Large intestine (tissue), 3 donors: ENCODE results near the gene PROM2. TPM values are rescaled to one million over a fixed set of nuclear protein-coding genes. Genes with fewer than 3 reads are reported as not detected.
A peak's percentile ranks its signal among the peaks of the same experiment; 100 is the strongest.

Source experiments
- DNase-seq, 2 donors: peaks; one replicate each; pipeline versions ENCODE4 v3.0.0 to v3.0.0-alpha.2; 2013
- H3K27ac ChIP-seq: one replicate; pipeline ENCODE4 v1.5.1; 2013; ENCODE audit warnings: low read length
- H3K27me3 ChIP-seq: 2 replicates; pipeline ENCODE4 v1.6.1; 2013; ENCODE audit warnings: low read length; ENCODE audit not compliant: control insufficient read depth, insufficient read depth
- H3K36me3 ChIP-seq: 2 replicates; pipeline ENCODE4 v1.6.1; 2013; ENCODE audit warnings: low read length; ENCODE audit not compliant: control insufficient read depth, insufficient read depth
- H3K4me1 ChIP-seq: one replicate; pipeline ENCODE4 v1.6.1; 2013; ENCODE audit warnings: low read length; ENCODE audit not compliant: control insufficient read depth, insufficient read depth
- H3K4me3 ChIP-seq: one replicate; pipeline ENCODE4 v1.5.1; 2013; ENCODE audit warnings: low read length
- H3K9me3 ChIP-seq: one replicate; pipeline ENCODE4 v1.6.1; 2013; ENCODE audit warnings: mild to moderate bottlenecking, low read depth, low read length, moderate library complexity; ENCODE audit not compliant: control insufficient read depth
- WGBS: methylation state at CpG from one replicate; pipeline ENCODE4 v1.1.5; 2013; ENCODE audit warnings: low lambda C conversion rate; ENCODE audit not compliant: insufficient coverage; 5-methylcytosine and 5-hydroxymethylcytosine counted together
- polyA plus RNA-seq: library from polyadenylated mRNA; unstranded; fragments of 120-200 nt; gene quantifications from one replicate; pipeline ENCODE4 v1.2.1, GENCODE V29; 2013

Gene PROM2
- polyA plus RNA-seq, 1 donor, result 2.0 TPM

DNA sequence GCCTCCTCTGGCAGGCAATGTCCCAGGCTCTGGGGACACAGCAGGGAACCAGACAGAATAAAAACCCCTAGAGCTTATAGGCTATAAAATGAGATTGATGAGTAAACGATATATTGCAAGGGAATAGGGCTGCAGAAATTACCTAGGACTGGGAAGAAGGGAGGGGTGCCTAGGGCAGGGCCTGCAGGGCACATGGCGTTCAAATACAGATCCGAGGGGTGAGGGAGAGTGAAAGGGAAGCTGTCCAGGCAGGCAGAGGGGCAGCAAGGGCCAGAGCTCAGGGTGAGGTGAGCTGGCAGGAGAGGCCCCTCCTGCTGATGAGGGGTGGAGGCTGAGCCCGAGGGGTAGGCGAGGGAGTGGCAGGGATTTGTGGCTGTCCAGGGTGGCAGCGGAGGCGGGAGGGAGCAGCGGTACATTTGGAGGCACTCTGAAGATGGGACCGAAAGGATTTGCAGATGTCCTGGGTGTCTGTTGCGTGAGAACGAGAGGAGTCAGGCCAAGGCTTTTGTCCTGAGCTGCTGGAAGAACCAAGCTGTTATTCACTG is 56.6 kb downstream of the PROM2 start:
- H3K9me3 ChIP-seq, result no peaks in the 10 kb centered on the region
- no peak overlapping the region for H3K27ac ChIP-seq
- no peak overlapping the region for H3K4me3 ChIP-seq
- H3K4me1 ChIP-seq, result no peaks in the 10 kb centered on the region
- peaks cover 5% of the 10 kb centered on the region for H3K27me3 ChIP-seq
- WGBS, result 60% methylated on average over 1 of the region's 11 CpGs
- no peak for DNase-seq
- H3K36me3 ChIP-seq, result no peaks in the 10 kb centered on the region

DNA sequence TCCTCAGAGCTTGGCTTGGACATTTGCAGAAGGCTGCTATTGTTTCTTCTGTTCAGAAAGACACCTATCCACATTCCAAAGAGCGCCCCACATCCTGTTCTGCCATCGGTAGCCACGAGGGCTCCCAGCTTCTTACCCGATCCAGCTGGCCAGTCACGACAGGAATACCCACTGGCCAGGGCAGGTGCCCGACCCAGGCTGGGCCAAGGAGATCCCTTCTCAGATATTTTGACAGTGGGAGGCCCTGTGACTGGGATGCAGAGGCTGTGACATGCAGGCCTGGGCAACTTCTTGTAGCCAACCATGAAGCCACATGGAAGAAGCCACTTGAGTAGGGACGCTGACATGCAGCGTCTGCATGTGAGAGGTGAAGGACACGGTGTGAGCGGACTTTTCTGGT is 57.4 kb downstream of the PROM2 start:
- no peak overlapping the region for H3K4me3 ChIP-seq
- peaks cover 6% of the 10 kb centered on the region for H3K27me3 ChIP-seq
- H3K4me1 ChIP-seq, result no peaks in the 10 kb centered on the region
- H3K9me3 ChIP-seq, result no peaks in the 10 kb centered on the region
- no CpG with 5 or more reads among the region's 10 CpGs for WGBS
- DNase-seq, result no peak
- no peak overlapping the region for H3K27ac ChIP-seq
- no peaks in the 10 kb centered on the region for H3K36me3 ChIP-seq

DNA sequence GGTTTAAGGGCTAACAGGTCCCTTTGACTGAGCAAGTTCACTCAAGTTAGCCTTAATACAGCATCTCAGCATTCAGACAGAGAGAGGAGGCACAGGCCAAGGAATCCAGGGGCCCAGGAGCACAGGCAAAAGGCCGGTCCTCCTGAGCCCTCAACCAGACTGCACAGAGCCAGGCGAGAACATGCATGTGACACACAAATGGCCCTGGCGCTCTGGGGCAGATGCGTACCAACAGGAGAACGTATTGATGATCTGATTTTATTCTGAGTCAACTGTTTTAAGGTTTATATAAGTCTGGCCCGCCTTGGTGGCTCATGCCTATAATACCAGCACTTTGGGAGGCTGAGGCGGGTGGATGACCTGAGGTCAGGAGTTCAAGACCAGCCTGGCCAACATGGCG is 57.8 kb downstream of the PROM2 start:
- Histone ChIP-seq H3K36me3 (no peaks in the 10 kb centered on the region), H3K9me3 (no peaks in the 10 kb centered on the region), H3K4me1 (no peaks in the 10 kb centered on the region), H3K27ac (no peak overlapping the region), H3K27me3 (peaks cover 9% of the 10 kb centered on the region), H3K4me3 (no peak overlapping the region)
- no CpG with 5 or more reads among the region's 8 CpGs for WGBS
- DNase-seq, result no peak

DNA sequence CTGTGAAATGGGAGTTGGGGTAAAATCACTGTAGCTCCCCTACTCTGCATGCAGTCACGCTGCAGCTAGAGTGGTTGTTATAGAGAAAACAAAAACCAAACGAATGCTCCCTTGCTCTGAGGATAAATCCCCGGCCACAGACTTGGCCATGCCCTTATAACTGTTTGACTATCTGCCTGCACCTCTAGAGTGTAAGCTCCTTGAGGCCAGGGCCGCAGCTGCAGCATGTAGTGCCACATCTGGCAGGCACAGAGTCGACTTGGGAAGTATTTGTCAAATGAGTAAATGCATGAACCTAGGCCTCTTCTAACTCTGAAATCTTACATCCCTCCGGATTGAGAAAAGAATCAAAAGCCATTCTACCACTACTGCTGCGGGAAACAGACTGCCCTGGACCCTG is 58.8 kb downstream of the PROM2 start:
- Histone ChIP-seq H3K27ac (no peak overlapping the region), H3K4me3 (no peak overlapping the region), H3K36me3 (no peaks in the 10 kb centered on the region), H3K27me3 (peaks cover 12% of the 10 kb centered on the region), H3K4me1 (no peaks in the 10 kb centered on the region), H3K9me3 (no peaks in the 10 kb centered on the region)
- no CpG with 5 or more reads among the region's 7 CpGs for WGBS
- DNase-seq, result no peak

DNA sequence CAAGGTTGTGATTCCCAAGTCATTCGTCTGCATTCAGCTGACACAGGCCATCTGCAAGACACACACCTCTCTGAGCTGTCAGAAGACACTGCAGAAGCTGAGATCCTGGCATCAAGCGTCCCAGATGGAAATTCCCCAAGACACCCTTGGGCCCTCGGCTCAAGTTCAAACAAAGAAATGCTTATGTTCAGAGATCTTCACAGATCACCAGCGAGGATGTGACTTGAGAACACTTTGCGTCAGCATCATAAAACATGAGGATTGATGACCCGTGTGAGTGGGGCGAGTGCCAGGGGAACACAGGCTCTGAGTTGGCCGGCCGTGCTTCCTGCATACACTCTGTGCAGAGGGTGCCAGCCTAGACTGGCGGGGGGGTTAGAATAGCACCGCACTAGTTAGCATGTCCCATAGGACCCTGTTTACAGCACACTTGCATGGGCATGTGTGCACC is 59.7 kb downstream of the PROM2 start:
- WGBS, result no CpG with 5 or more reads among the region's 11 CpGs
- peak in 1 of 2 donors; percentile 43 for DNase-seq
- no peak overlapping the region for H3K4me3 ChIP-seq
- no peaks in the 10 kb centered on the region for H3K9me3 ChIP-seq
- H3K36me3 ChIP-seq, result no peaks in the 10 kb centered on the region
- no peaks in the 10 kb centered on the region for H3K4me1 ChIP-seq
- peaks cover 14% of the 10 kb centered on the region for H3K27me3 ChIP-seq
- no peak overlapping the region for H3K27ac ChIP-seq

DNA sequence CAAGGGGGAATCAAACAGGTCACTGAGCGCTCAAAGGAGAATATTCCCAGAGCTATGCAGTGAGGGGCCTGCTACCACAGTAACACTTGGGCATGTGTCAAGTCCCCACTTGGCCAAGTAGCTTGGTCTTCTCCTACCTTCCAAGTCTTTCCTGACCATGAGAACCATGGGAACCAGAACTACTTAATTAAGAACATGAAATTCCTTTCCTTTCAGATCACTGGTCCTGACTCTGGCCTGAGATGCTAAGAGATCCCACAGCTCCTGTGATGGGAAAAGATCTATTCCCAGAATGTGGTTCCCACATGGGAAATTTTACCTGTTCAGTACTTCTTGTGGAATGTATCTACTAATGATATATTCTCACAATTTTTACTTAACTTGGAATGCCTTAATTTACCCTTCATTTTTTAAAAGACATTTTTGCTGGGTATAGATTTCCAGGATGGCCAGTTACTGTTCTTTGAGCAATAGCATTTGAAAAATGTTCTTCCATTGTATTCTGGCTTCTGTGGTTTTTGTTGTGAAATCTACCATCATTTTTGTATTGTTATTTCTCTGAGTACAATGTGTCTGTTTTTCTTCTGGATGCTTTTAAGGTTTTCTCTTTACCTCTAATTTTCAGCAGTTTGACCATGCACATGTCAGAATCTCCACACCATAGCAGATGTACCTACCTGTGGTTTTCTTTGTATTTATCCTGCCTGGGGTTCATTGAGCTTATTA is 60.8 kb downstream of the PROM2 start:
- no peaks in the 10 kb centered on the region for H3K36me3 ChIP-seq
- H3K9me3 ChIP-seq, result no peaks in the 10 kb centered on the region
- no CpG with 5 or more reads among the region's 1 CpG for WGBS
- no peak overlapping the region for H3K27ac ChIP-seq
- no peak overlapping the region for H3K4me3 ChIP-seq
- peaks cover 14% of the 10 kb centered on the region for H3K27me3 ChIP-seq
- DNase-seq, result no peak
- H3K4me1 ChIP-seq, result no peaks in the 10 kb centered on the region

DNA sequence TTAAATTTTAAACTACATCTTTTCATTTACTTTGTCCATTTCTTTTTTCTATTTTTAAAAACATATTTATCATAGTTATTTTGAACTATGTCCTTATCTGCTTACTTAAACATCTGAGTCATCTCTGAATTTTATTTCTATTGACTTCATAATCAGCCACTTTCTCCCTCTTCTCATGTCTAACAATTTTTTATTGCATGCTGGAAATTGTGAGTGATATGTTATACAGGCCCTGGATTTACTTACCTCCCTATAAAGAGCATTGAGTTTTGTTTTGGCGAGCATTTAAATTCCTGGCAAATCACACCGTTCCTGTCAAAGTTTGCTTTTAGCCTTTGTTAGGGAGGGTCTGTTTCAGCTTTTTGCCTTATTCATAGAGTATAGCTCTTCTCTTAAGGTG is 62.2 kb downstream of the PROM2 start:
- WGBS, result no CpG with 5 or more reads among the region's 2 CpGs
- Histone ChIP-seq H3K27ac (no peak overlapping the region), H3K36me3 (no peaks in the 10 kb centered on the region), H3K4me1 (no peaks in the 10 kb centered on the region), H3K4me3 (no peak overlapping the region), H3K27me3 (peaks cover 23% of the 10 kb centered on the region), H3K9me3 (no peaks in the 10 kb centered on the region)
- DNase-seq, result no peak

DNA sequence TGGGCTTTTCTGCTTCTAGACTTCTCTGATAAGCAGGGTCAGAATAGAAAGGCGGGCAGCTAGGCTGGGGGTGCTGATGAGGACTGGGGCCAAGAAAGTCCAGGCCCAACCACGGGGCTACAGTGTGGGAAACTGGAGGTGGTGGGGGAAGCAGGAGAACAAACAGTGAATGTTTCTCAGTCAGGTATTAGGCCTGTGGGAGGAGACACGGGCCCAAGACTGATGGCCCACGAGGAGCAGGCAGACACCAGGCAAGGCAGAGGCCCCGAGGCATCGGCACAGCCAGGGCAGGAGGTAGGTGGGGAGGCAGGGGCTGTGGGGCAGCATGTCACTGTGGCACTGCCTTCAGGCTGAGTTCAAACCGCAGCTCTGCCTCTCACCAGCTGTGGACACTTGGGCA is 63.6 kb downstream of the PROM2 start:
- no peak overlapping the region for H3K27ac ChIP-seq
- no peak for DNase-seq
- H3K9me3 ChIP-seq, result no peaks in the 10 kb centered on the region
- no CpG with 5 or more reads among the region's 7 CpGs for WGBS
- no peak overlapping the region for H3K4me3 ChIP-seq
- H3K27me3 ChIP-seq, result peaks cover 35% of the 10 kb centered on the region
- H3K4me1 ChIP-seq, result no peaks in the 10 kb centered on the region
- H3K36me3 ChIP-seq, result no peaks in the 10 kb centered on the region

Other genes with a start within 250 kb of the PROM2 start
- 0.30 TPM for gene MAL, start 248.7 kb upstream of the PROM2 start, polyA plus RNA-seq
- gene MRPS5, start 152.6 kb upstream of the PROM2 start, polyA plus RNA-seq, result 55.8 TPM
- gene ZNF514, start 114.6 kb upstream of the PROM2 start, polyA plus RNA-seq, result 21.6 TPM
- 4.4 TPM for gene ZNF2, start 108.6 kb upstream of the PROM2 start, polyA plus RNA-seq
- gene ZNF892, start 66.9 kb upstream of the PROM2 start, polyA plus RNA-seq, result 1.6 TPM
- gene KCNIP3, start 22.9 kb downstream of the PROM2 start, polyA plus RNA-seq, result 2.1 TPM
- 43.0 TPM for gene FAHD2A, start 128.3 kb downstream of the PROM2 start, polyA plus RNA-seq
- not detected for gene TRIM43B, start 210.3 kb downstream of the PROM2 start, polyA plus RNA-seq